Mucosa of stomach (tissue), 1 donor: ENCODE results near the gene GABRA4.

Experiments
- H3K27me3 ChIP-seq: one replicate; pipeline ENCODE4 v1.7.0; 2013; ENCODE audit warnings: mild to moderate bottlenecking, low read length; ENCODE audit not compliant: control insufficient read depth, insufficient read depth
- H3K36me3 ChIP-seq: one replicate; pipeline ENCODE4 v1.7.0; 2013; ENCODE audit warnings: low read length; ENCODE audit not compliant: control insufficient read depth, insufficient read depth
- H3K4me1 ChIP-seq: one replicate; pipeline ENCODE4 v1.7.0; 2013; ENCODE audit warnings: mild to moderate bottlenecking, low read length; ENCODE audit not compliant: control insufficient read depth, insufficient read depth
- H3K4me3 ChIP-seq: one replicate; pipeline ENCODE4 v1.7.0; 2013; ENCODE audit warnings: low read length
- H3K9ac ChIP-seq: one replicate; pipeline ENCODE4 v1.7.0; 2013; ENCODE audit warnings: mild to moderate bottlenecking, low read length, moderate library complexity
- H3K9me3 ChIP-seq: one replicate; pipeline ENCODE4 v1.7.0; 2013; ENCODE audit warnings: mild to moderate bottlenecking, low read length, moderate library complexity; ENCODE audit not compliant: control insufficient read depth
- donor health status: Pancreatic carcinoma.

Gene GABRA4

DNA sequence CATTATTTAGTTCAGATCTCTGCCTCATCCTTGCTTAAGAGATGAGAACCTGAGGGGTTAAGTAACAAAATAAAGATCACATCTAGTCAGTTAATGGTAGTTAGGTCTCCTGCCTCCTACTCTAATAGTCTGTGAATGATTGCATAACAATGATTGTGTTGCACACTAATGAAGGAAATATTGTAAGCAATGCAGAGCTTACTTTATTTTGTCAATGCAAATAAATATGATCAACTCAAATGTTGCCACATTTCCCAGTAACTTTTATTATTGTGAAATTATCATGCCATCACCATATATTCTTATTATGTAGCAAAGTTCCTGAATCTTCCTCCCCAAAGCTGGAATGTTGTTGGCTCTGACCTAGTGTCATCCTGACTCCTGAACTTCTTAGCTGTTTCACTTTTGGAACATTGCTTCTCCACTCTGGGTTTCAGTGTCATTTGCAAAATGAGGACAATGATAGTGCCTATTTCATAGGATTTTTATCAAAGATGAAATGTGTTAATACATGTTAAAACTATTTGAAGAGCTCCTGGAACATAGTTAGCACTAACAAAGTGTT lies 17.0 kb upstream of the GABRA4 start:
- no peaks in the 10 kb centered on the region for H3K36me3 ChIP-seq
- peaks cover 6% of the 10 kb centered on the region for H3K4me1 ChIP-seq
- no peak overlapping the region for H3K4me3 ChIP-seq
- H3K9me3 ChIP-seq, result no peaks in the 10 kb centered on the region
- H3K27me3 ChIP-seq, result no peaks in the 10 kb centered on the region
- H3K9ac ChIP-seq, result peak overlapping the region; percentile 41

GRCh38 chr4:47002580-47002979 lies 9.2 kb upstream of the GABRA4 start:
- no peaks in the 10 kb centered on the region for H3K27me3 ChIP-seq
- H3K9me3 ChIP-seq, result no peaks in the 10 kb centered on the region
- no peaks in the 10 kb centered on the region for H3K36me3 ChIP-seq
- no peaks in the 10 kb centered on the region for H3K4me1 ChIP-seq
- H3K4me3 ChIP-seq, result no peak overlapping the region
- H3K9ac ChIP-seq, result no peak overlapping the region

DNA sequence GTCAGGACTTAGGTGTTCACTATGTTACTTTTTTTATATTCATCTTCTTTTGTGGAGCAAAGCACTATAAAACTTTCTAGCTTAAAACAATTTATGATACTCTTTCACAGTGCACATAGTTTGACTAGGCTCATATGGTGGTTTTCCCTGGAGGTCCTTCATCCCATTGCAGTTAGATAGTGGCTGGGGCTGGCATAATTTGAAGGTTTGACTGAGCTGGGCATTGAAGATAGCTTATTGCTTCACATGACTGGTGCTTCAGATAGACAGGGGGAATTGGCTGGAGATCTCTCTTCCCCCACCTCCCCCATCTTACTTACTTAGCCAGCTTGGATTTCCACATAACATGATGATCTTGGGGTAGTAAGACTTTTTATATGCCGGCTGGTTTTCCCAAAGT lies 7.0 kb upstream of the GABRA4 start:
- Histone ChIP-seq H3K4me1 (no peaks in the 10 kb centered on the region), H3K4me3 (no peak overlapping the region), H3K36me3 (no peaks in the 10 kb centered on the region), H3K27me3 (no peaks in the 10 kb centered on the region), H3K9me3 (no peaks in the 10 kb centered on the region), H3K9ac (no peak overlapping the region)

DNA sequence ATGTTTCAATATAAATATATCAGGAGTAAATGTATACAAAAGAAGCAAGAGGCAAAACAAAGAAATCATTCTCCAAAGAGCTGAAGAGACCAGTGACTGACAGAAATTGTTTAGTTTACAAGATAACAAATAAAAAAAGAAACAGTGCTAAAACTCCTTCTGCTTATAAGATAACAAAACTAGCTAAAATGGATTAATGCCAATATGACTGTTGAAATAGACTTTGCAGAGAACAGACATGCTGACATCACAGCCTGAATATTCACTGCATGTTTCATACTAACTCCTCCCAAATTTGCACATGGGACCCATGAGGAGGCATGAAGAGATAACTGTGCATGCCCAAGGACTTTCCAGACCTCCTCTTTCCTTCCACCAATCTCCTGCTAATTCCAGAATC lies 6.2 kb upstream of the GABRA4 start:
- no peaks in the 10 kb centered on the region for H3K36me3 ChIP-seq
- H3K27me3 ChIP-seq, result no peaks in the 10 kb centered on the region
- H3K4me3 ChIP-seq, result no peak overlapping the region
- no peaks in the 10 kb centered on the region for H3K4me1 ChIP-seq
- H3K9me3 ChIP-seq, result no peaks in the 10 kb centered on the region
- H3K9ac ChIP-seq, result no peak overlapping the region

DNA sequence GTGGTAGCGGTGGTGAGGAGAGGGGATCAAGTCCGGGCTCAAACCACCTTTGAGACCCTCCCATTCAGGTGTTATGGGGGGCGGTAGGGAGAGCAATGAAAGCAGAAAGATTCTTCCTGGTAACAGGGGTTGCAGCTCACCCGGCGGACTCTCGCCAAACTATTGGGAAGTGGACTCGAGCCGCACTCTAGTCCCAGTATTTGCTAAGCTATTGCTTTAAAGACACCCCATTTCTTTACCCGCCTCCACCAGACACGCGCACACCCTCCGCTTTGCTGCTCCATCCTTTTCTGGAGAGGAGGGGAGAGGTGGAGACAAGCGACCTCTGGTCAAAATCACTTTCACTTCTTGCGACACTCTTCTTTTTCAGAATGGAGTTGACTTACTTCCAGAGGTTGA lies 625 bp upstream of the GABRA4 start:
- H3K27me3 ChIP-seq, result peaks cover 22% of the 10 kb centered on the region
- no peak overlapping the region for H3K4me3 ChIP-seq
- no peaks in the 10 kb centered on the region for H3K9me3 ChIP-seq
- no peaks in the 10 kb centered on the region for H3K36me3 ChIP-seq
- no peak overlapping the region for H3K9ac ChIP-seq
- no peaks in the 10 kb centered on the region for H3K4me1 ChIP-seq

GRCh38 chr4:46992338-46992737 lies 1.0 kb downstream of the GABRA4 start:
- H3K4me3 ChIP-seq, result no peak overlapping the region
- no peaks in the 10 kb centered on the region for H3K36me3 ChIP-seq
- H3K27me3 ChIP-seq, result peaks cover 22% of the 10 kb centered on the region
- H3K9me3 ChIP-seq, result no peaks in the 10 kb centered on the region
- H3K4me1 ChIP-seq, result no peaks in the 10 kb centered on the region
- H3K9ac ChIP-seq, result no peak overlapping the region

- no peaks in the 10 kb centered on the region for H3K27me3 ChIP-seq
- no peak overlapping the region for H3K9ac ChIP-seq
- no peaks in the 10 kb centered on the region for H3K4me1 ChIP-seq
- no peaks in the 10 kb centered on the region for H3K9me3 ChIP-seq
- no peak overlapping the region for H3K4me3 ChIP-seq
- no peaks in the 10 kb centered on the region for H3K36me3 ChIP-seq
These were observed 6.3 kb downstream of the GABRA4 start for GRCh38 chr4:46986922-46987638.

GRCh38 chr4:46984781-46985180 lies 8.6 kb downstream of the GABRA4 start:
- Histone ChIP-seq H3K27me3 (no peaks in the 10 kb centered on the region), H3K9ac (no peak overlapping the region), H3K4me1 (no peaks in the 10 kb centered on the region), H3K4me3 (no peak overlapping the region), H3K36me3 (no peaks in the 10 kb centered on the region), H3K9me3 (no peaks in the 10 kb centered on the region)

- H3K4me1 ChIP-seq, result no peaks in the 10 kb centered on the region
- H3K9ac ChIP-seq, result no peak overlapping the region
- H3K4me3 ChIP-seq, result no peak overlapping the region
These were observed 12.5 kb downstream of the GABRA4 start for GRCh38 chr4:46980851-46981250.

GRCh38 chr4:46979726-46980125 lies 13.7 kb downstream of the GABRA4 start:
- no peaks in the 10 kb centered on the region for H3K27me3 ChIP-seq
- no peak overlapping the region for H3K9ac ChIP-seq
- H3K4me3 ChIP-seq, result no peak overlapping the region
- no peaks in the 10 kb centered on the region for H3K36me3 ChIP-seq
- H3K4me1 ChIP-seq, result no peaks in the 10 kb centered on the region
- H3K9me3 ChIP-seq, result no peaks in the 10 kb centered on the region

More at GRCh38 chr4:46980851-46981250, 12.5 kb downstream of the GABRA4 start:
- H3K27me3 ChIP-seq, result no peaks in the 10 kb centered on the region
- H3K9me3 ChIP-seq, result no peaks in the 10 kb centered on the region
- H3K36me3 ChIP-seq, result no peaks in the 10 kb centered on the region

DNA sequence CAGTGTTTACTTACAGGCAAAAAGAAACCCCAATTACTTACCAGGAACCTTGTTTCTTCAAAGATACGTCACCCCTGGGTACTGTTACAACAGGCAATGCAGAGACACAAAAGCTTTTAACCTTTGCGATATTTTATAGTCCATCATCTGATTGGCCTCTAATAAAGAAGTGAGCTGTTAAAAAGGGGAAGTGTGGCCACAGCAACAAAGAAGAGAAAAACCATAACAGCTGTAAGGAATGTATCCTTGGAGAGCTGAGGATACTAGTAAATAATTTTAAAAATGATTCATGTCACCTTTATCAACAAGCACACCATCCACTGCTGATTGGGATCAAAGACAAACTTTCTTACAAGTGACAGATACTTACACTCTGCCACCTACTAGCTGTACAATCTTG lies 14.1 kb downstream of the GABRA4 start:
- Histone ChIP-seq H3K9me3 (no peaks in the 10 kb centered on the region), H3K4me1 (no peaks in the 10 kb centered on the region), H3K4me3 (no peak overlapping the region), H3K9ac (no peak overlapping the region), H3K36me3 (no peaks in the 10 kb centered on the region), H3K27me3 (no peaks in the 10 kb centered on the region)

- H3K9me3 ChIP-seq, result no peaks in the 10 kb centered on the region
- H3K4me1 ChIP-seq, result no peaks in the 10 kb centered on the region
- H3K27me3 ChIP-seq, result no peaks in the 10 kb centered on the region
- H3K4me3 ChIP-seq, result no peak overlapping the region
- H3K9ac ChIP-seq, result no peak overlapping the region
- no peaks in the 10 kb centered on the region for H3K36me3 ChIP-seq
These were observed 16.1 kb downstream of the GABRA4 start for GRCh38 chr4:46977245-46977644.
